C4-2B (cell line): ENCODE results near the gene DPP4.

Source experiments
- ZFX ChIP-seq: fragments of 450-650 bp; IDR thresholded peaks from 2 replicates; pipeline ENCODE4 v1.6.1; 2017
- TF ChIP-seq, protein P1 (sequence below): fragments of 450-650 bp; conservative IDR thresholded peaks from 2 replicates; pipeline ENCODE4 v1.5.1; 2017; ENCODE audit warnings: mild to moderate bottlenecking

DNA sequence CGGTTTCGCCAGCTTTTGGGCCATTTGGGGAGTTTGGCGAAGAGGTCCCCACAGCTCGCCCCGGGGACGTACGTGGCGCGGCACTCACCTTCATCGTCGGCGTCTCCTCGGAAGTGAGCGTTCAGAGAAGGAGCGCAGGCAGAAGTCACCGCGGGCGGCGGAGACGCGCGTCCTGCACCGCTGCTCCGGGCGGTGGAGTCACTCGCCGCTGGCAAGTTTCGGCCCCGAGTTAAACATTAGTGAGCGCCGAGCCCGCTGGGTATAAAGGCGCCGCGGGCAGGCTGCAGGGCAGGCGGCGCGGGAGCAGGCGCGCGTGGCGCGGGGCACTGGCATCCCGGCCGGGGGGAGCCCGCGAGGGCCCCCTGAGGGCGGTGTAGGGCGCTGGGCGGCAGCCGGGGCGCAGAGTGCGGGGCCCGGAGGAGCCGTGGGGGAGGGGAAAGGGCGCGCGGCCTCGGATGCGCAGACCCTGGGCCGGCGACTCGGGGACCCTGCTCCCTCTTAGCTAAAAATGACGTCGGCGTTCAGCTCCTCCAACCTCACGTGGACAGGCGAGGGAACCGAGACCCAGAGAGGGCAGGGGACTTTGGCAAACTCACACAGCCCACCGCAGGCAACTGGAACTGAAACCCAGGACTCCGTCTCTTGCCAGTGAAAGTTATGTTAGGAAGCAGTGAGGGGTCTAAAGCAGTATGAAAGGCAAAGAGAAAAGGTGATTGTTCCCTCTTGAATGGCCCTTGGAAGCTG is at the start of gene DPP4:
- TF ChIP-seq, protein P1, sequence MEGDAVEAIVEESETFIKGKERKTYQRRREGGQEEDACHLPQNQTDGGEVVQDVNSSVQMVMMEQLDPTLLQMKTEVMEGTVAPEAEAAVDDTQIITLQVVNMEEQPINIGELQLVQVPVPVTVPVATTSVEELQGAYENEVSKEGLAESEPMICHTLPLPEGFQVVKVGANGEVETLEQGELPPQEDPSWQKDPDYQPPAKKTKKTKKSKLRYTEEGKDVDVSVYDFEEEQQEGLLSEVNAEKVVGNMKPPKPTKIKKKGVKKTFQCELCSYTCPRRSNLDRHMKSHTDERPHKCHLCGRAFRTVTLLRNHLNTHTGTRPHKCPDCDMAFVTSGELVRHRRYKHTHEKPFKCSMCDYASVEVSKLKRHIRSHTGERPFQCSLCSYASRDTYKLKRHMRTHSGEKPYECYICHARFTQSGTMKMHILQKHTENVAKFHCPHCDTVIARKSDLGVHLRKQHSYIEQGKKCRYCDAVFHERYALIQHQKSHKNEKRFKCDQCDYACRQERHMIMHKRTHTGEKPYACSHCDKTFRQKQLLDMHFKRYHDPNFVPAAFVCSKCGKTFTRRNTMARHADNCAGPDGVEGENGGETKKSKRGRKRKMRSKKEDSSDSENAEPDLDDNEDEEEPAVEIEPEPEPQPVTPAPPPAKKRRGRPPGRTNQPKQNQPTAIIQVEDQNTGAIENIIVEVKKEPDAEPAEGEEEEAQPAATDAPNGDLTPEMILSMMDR: peak; percentile 19
- 0 out of 2 replicates have a peak, but pooled peaks have one; percentile 9 for TF ChIP-seq ZFX
